ENCODE data around the gene TBX3.
"Not testable (repeated sequence)": the region's sequence is repeated elsewhere in the genome, so short reads cannot be mapped to it uniquely, and the experiment has no call there.

The TBX3 gene

GRCh38 chr12:114684098-114684869, at the start of gene TBX3:
TBX3 (minus strand) TSS chr12:114684175; CDS start chr12:114683200, 975 bp downstream.
- peak; percentile 71 for DNase-seq (ENCODE audit: low read depth)

GRCh38 chr12:114732426-114733030, 48.6 kb upstream of the TBX3 start:
- no peak for DNase-seq (ENCODE audit: low read depth)

- no peak for DNase-seq (ENCODE audit: low read depth)
These were observed 45.8 kb upstream of the TBX3 start for GRCh38 chr12:114729731-114730130.

- DNase-seq (ENCODE audit: low read depth): no peak
These were observed 42.2 kb upstream of the TBX3 start for GRCh38 chr12:114726092-114726710.

- not testable (repeated sequence) for DNase-seq (ENCODE audit: low read depth)
These were observed 38.2 kb upstream of the TBX3 start for GRCh38 chr12:114722176-114722575.

- DNase-seq (ENCODE audit: low read depth): no peak
These were observed 37.3 kb upstream of the TBX3 start for GRCh38 chr12:114721266-114721665.

- DNase-seq (ENCODE audit: low read depth): no peak
These were observed 29.7 kb upstream of the TBX3 start for GRCh38 chr12:114713466-114714215.

GRCh38 chr12:114711689-114712152, 27.7 kb upstream of the TBX3 start:
- no peak for DNase-seq (ENCODE audit: low read depth)

GRCh38 chr12:114710151-114710550, 26.2 kb upstream of the TBX3 start:
- DNase-seq (ENCODE audit: low read depth): no peak

GRCh38 chr12:114709112-114709511, 25.1 kb upstream of the TBX3 start:
- DNase-seq (ENCODE audit: low read depth): no peak

- DNase-seq (ENCODE audit: low read depth): not testable (repeated sequence)
These were observed 24.6 kb upstream of the TBX3 start for GRCh38 chr12:114708598-114708997.

GRCh38 chr12:114704096-114704495, 20.1 kb upstream of the TBX3 start:
- DNase-seq (ENCODE audit: low read depth): no peak

- DNase-seq (ENCODE audit: low read depth): no peak
These were observed 19.1 kb upstream of the TBX3 start for GRCh38 chr12:114703060-114703493.

GRCh38 chr12:114702462-114702861, 18.5 kb upstream of the TBX3 start:
- no peak for DNase-seq (ENCODE audit: low read depth)

- no peak for DNase-seq (ENCODE audit: low read depth)
These were observed 17.6 kb upstream of the TBX3 start for GRCh38 chr12:114701553-114701952.

GRCh38 chr12:114701104-114701414, 17.1 kb upstream of the TBX3 start:
- no peak for DNase-seq (ENCODE audit: low read depth)

- no peak for DNase-seq (ENCODE audit: low read depth)
These were observed 16.6 kb upstream of the TBX3 start for GRCh38 chr12:114700392-114701103.

GRCh38 chr12:114698566-114699163, 14.7 kb upstream of the TBX3 start:
- DNase-seq (ENCODE audit: low read depth): no peak

GRCh38 chr12:114697741-114698565, 14.0 kb upstream of the TBX3 start:
- DNase-seq (ENCODE audit: low read depth): no peak

- DNase-seq (ENCODE audit: low read depth): no peak
These were observed 13.3 kb upstream of the TBX3 start for GRCh38 chr12:114697243-114697716.
